Neural cell (in vitro differentiated cells): ENCODE results near the gene PDHA1. TPM values are rescaled to one million over a fixed set of nuclear protein-coding genes. Genes with fewer than 3 reads are reported as not detected.
A peak's percentile ranks its signal among the peaks of the same experiment; 100 is the strongest.

ENCODE experiments used
- H2AFZ ChIP-seq: fragments of 200-600, 300-800 bp; sonication (generic), shearing (Covaris generic); 2 replicates; pipeline ENCODE4 v1.6.0; 2014; ENCODE audit warnings: low read depth, mild to moderate bottlenecking, antibody characterized with exemption, low read length, moderate library complexity
- H3F3A ChIP-seq: fragments of 200-600 bp; shearing (Covaris generic); 2 replicates; pipeline ENCODE4 v1.6.1; 2016; ENCODE audit warnings: mild to moderate bottlenecking, moderate library complexity, mixed read lengths, antibody characterized with exemption, low read length; ENCODE audit not compliant: insufficient read depth, poor library complexity, severe bottlenecking
- H3K27ac ChIP-seq: fragments of 200-600, 300-800 bp; sonication (generic), shearing (Covaris generic); 2 replicates; pipeline ENCODE4 v1.5.1; 2014; ENCODE audit warnings: mild to moderate bottlenecking, low read length, moderate library complexity
- H3K27me3 ChIP-seq: fragments of 300-800, 200-600 bp; sonication (generic), shearing (Covaris generic); 2 replicates; pipeline ENCODE4 v1.6.0; 2014; ENCODE audit warnings: mild to moderate bottlenecking, low read depth, low read length, moderate library complexity; ENCODE audit not compliant: insufficient read depth
- H3K36me3 ChIP-seq: fragments of 300-800, 200-600 bp; sonication (generic), shearing (Covaris generic); 2 replicates; pipeline ENCODE4 v1.5.1; 2014; ENCODE audit warnings: mild to moderate bottlenecking, antibody characterized with exemption, low read length, moderate library complexity; ENCODE audit not compliant: insufficient read depth
- H3K4me2 ChIP-seq: fragments of 300-800, 200-600 bp; sonication (generic), shearing (Covaris generic); 2 replicates; pipeline ENCODE4 v1.6.0; 2014; ENCODE audit warnings: mild to moderate bottlenecking, low read length
- H3K4me3 ChIP-seq: fragments of 300-800, 200-600 bp; sonication (generic), shearing (Covaris generic); 2 replicates; pipeline ENCODE4 v1.5.1; 2014; ENCODE audit warnings: mild to moderate bottlenecking, low read length, moderate library complexity
- H3K79me2 ChIP-seq: fragments of 200-600 bp; shearing (Covaris generic); replicated peaks from 2 replicates; pipeline ENCODE4 v1.6.0; 2014; ENCODE audit warnings: mild to moderate bottlenecking, low read length, moderate library complexity; ENCODE audit not compliant: insufficient read depth
- H3K9ac ChIP-seq: fragments of 300-800, 200-600 bp; sonication (generic), shearing (Covaris generic); 2 replicates; pipeline ENCODE4 v1.6.1; 2016; ENCODE audit warnings: mild to moderate bottlenecking, low read length, mixed read lengths
- H3K9me2 ChIP-seq: fragments of 200-600 bp; shearing (Covaris generic); 2 replicates; pipeline ENCODE4 v1.6.1; 2016; ENCODE audit warnings: mild to moderate bottlenecking, low read length, mixed read lengths; ENCODE audit not compliant: insufficient read depth
- H3K9me3 ChIP-seq: fragments of 200-600, 300-800 bp; sonication (generic), shearing (Covaris generic); 2 replicates; pipeline ENCODE4 v1.6.1; 2016; ENCODE audit warnings: mild to moderate bottlenecking, mixed run types, low read length, moderate library complexity, mixed read lengths
- H4K20me1 ChIP-seq: fragments of 200-600 bp; shearing (Covaris generic); 2 replicates; pipeline ENCODE4 v1.6.1; 2016; ENCODE audit warnings: mild to moderate bottlenecking, mixed run types; ENCODE audit not compliant: insufficient read depth
- CTCF ChIP-seq: fragments of 450-650 bp; IDR thresholded peaks from 2 replicates; pipeline ENCODE4 v1.5.1; 2014; ENCODE audit warnings: antibody characterized with exemption, mild to moderate bottlenecking, moderate library complexity; ENCODE audit not compliant: poor library complexity, severe bottlenecking
- EP300 ChIP-seq: fragments of 450-650 bp; conservative IDR thresholded peaks from 2 replicates; pipeline ENCODE4 v1.6.1; 2014; ENCODE audit warnings: antibody characterized with exemption, mild to moderate bottlenecking, moderate library complexity; ENCODE audit not compliant: poor library complexity, severe bottlenecking
- EZH2 ChIP-seq: fragments of 200-600, 300-800 bp; shearing (Covaris generic), sonication (generic); IDR thresholded peaks from 2 replicates; pipeline ENCODE4 v1.6.1; 2014; ENCODE audit warnings: antibody characterized with exemption, low read length, borderline replicate concordance, mild to moderate bottlenecking; ENCODE audit not compliant: insufficient read depth, poor library complexity, severe bottlenecking
- MXI1 ChIP-seq: fragments of 450-650 bp; conservative IDR thresholded peaks from 2 replicates; pipeline ENCODE4 v1.6.1; 2014; ENCODE audit warnings: antibody characterized with exemption, mild to moderate bottlenecking; ENCODE audit not compliant: poor library complexity, severe bottlenecking
- POLR2AphosphoS5 ChIP-seq: IDR thresholded peaks from 2 replicates; pipeline ENCODE4 v1.6.1; 2012
- RAD21 ChIP-seq: fragments of 450-650 bp; conservative IDR thresholded peaks from 2 replicates; pipeline ENCODE4 v1.6.1; 2014; ENCODE audit warnings: antibody characterized with exemption, mild to moderate bottlenecking, moderate library complexity
- REST ChIP-seq: IDR thresholded peaks from 2 replicates; pipeline ENCODE4 v1.6.1; 2012; ENCODE audit warnings: borderline replicate concordance
- SMC3 ChIP-seq: fragments of 450-650 bp; conservative IDR thresholded peaks from 2 replicates; pipeline ENCODE4 v1.6.1; 2014; ENCODE audit warnings: antibody characterized with exemption, mild to moderate bottlenecking, moderate library complexity; ENCODE audit not compliant: poor library complexity
- TAF1 ChIP-seq: IDR thresholded peaks from 2 replicates; pipeline ENCODE4 v1.6.1; 2012; ENCODE audit warnings: low read depth
- polyA plus RNA-seq: library from polyadenylated mRNA; depleted of rRNA; stranded (reverse); fragments of >200 nt; gene quantifications from 2 replicates; pipeline ENCODE4 v1.2.3, GENCODE V29; 2014

The PDHA1 gene
- polyA plus RNA-seq, 1 donor from 2014 or later: 224 TPM

- Histone ChIP-seq H3K9ac (no peak overlapping the region), H2AFZ (no peak overlapping the region)
- TF ChIP-seq RAD21 (no peak), MXI1 (no peak)
Observed at GRCh38 chrX:19370061-19370460, 26.3 kb downstream of the PDHA1 start.

DNA sequence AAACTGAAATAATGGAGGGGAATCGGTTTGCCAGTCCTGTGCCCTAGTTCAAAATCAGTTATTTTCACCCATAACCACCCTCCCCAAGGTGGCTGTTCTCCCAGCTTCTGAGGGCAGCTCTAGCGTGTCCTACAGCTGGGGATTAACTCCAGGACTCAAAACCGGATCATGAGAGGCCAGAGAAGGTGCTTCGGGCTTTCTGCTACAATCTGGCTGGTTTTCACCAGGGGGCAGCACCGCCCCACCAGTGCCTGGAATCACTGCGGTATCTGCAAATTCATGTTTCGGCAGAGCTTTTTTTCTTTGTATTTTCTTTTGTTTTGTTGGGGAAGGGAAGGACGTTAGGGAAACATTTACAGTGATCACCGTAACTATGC lies 28.4 kb downstream of the PDHA1 start:
- H3K4me2 ChIP-seq: no peak overlapping the region
- H3K9me2 ChIP-seq: no peaks in the 10 kb centered on the region
- no peaks in the 10 kb centered on the region for H3F3A ChIP-seq
- no peaks in the 10 kb centered on the region for H3K36me3 ChIP-seq
- H3K27me3 ChIP-seq: no peaks in the 10 kb centered on the region
- no peaks in the 10 kb centered on the region for H4K20me1 ChIP-seq
- H3K27ac ChIP-seq: peak overlapping the region; percentile 12
- H2AFZ ChIP-seq: no peak overlapping the region
- peak overlapping the region; percentile 48 for H3K9ac ChIP-seq
- no peaks in the 10 kb centered on the region for H3K9me3 ChIP-seq
- peak overlapping the region; percentile 61 for H3K4me3 ChIP-seq
- peak; percentile 86 for TF ChIP-seq RAD21
- TF ChIP-seq EZH2: no peak
- TF ChIP-seq TAF1: no peak
- TF ChIP-seq POLR2AphosphoS5: no peak
- TF ChIP-seq SMC3: peak; percentile 86
- no peak for TF ChIP-seq EP300
- TF ChIP-seq CTCF: peak; percentile 80
- TF ChIP-seq MXI1: no peak
- no peak for TF ChIP-seq REST
- H3K79me2 ChIP-seq: no peaks in the 10 kb centered on the region

More at GRCh38 chrX:19370061-19370460, 26.3 kb downstream of the PDHA1 start:
- Histone ChIP-seq H3F3A (no peaks in the 10 kb centered on the region), H4K20me1 (no peaks in the 10 kb centered on the region), H3K27me3 (no peaks in the 10 kb centered on the region), H3K79me2 (no peaks in the 10 kb centered on the region), H3K36me3 (no peaks in the 10 kb centered on the region), H3K4me3 (no peak overlapping the region), H3K27ac (no peak overlapping the region), H3K9me2 (no peaks in the 10 kb centered on the region), H3K4me2 (no peak overlapping the region), H3K9me3 (no peaks in the 10 kb centered on the region)
